ENCODE data around the gene PAWR.

PAWR gene

GRCh38 chr12:79715308-79715707, 24.5 kb upstream of the PAWR start:
- no peak for DNase-seq (ENCODE audit: low read depth, low spot score)
- POLR2A ChIA-PET = no interaction called here
- TF ChIP-seq CTCF (IDR thresholded peaks at IDR 0.05; ENCODE audit: insufficient read depth, low read length, missing control alignments) = no peak
- CTCF ChIA-PET = no interaction called here
- H3K4me3 ChIP-seq (ENCODE audit: low read depth, low read length) = no peak overlapping the region

- POLR2A ChIA-PET = no interaction called here
- CTCF ChIA-PET = no interaction called here
- DNase-seq (ENCODE audit: low read depth, low spot score) = no peak
- no peak for TF ChIP-seq CTCF (IDR thresholded peaks at IDR 0.05; ENCODE audit: insufficient read depth, low read length, missing control alignments)
- H3K4me3 ChIP-seq (ENCODE audit: low read depth, low read length) = no peak overlapping the region
Measured at GRCh38 chr12:79710707-79711483, 20.1 kb upstream of the PAWR start.

GRCh38 chr12:79707830-79708229, 17.1 kb upstream of the PAWR start:
- H3K4me3 ChIP-seq (ENCODE audit: low read depth, low read length) = no peak overlapping the region
- ChIA-PET CTCF (interaction anchor here (0.9 to 1.5 kb wide), 2 partner anchors 9 to 30 kb away, joined by 3 read pairs; no protein-coding TSS in a partner anchor), POLR2A (no interaction called here)
- DNase-seq (ENCODE audit: low read depth, low spot score) = no peak
- no peak for TF ChIP-seq CTCF (IDR thresholded peaks at IDR 0.05; ENCODE audit: insufficient read depth, low read length, missing control alignments)

- ChIA-PET POLR2A (no interaction called here), CTCF (interaction anchor here (1.5 kb wide), 1 partner anchor 8 kb away, joined by 3 read pairs; no protein-coding TSS in a partner anchor)
- no peak for TF ChIP-seq CTCF (IDR thresholded peaks at IDR 0.05; ENCODE audit: insufficient read depth, low read length, missing control alignments)
- H3K4me3 ChIP-seq (ENCODE audit: low read depth, low read length) = no peak overlapping the region
- no peak for DNase-seq (ENCODE audit: low read depth, low spot score)
Measured at GRCh38 chr12:79706676-79707075, 15.9 kb upstream of the PAWR start.

GRCh38 chr12:79706156-79706555, 15.4 kb upstream of the PAWR start:
- DNase-seq (ENCODE audit: low read depth, low spot score) = no peak
- no peak for TF ChIP-seq CTCF (IDR thresholded peaks at IDR 0.05; ENCODE audit: insufficient read depth, low read length, missing control alignments)
- CTCF ChIA-PET = no interaction called here

GRCh38 chr12:79698966-79699365, 8.2 kb upstream of the PAWR start:
- DNase-seq (ENCODE audit: low read depth, low spot score) = no peak
- no peak overlapping the region for H3K4me3 ChIP-seq (ENCODE audit: low read depth, low read length)
- CTCF ChIA-PET = interaction anchor here (1.1 kb wide), 1 partner anchor 9 kb away, joined by 3 read pairs; no protein-coding TSS in a partner anchor
- POLR2A ChIA-PET = no interaction called here
- no peak for TF ChIP-seq CTCF (IDR thresholded peaks at IDR 0.05; ENCODE audit: insufficient read depth, low read length, missing control alignments)

More at GRCh38 chr12:79706156-79706555, 15.4 kb upstream of the PAWR start:
- POLR2A ChIA-PET = no interaction called here
- no peak overlapping the region for H3K4me3 ChIP-seq (ENCODE audit: low read depth, low read length)
